SHP77 (cell line): ENCODE data around the gene GNL2.

Experiments used
- DNase-seq, 2 experiments: peaks; one replicate each; lab custom pipeline; 2025; lab: John Stamatoyannopoulos, UW

GNL2 gene

DNA sequence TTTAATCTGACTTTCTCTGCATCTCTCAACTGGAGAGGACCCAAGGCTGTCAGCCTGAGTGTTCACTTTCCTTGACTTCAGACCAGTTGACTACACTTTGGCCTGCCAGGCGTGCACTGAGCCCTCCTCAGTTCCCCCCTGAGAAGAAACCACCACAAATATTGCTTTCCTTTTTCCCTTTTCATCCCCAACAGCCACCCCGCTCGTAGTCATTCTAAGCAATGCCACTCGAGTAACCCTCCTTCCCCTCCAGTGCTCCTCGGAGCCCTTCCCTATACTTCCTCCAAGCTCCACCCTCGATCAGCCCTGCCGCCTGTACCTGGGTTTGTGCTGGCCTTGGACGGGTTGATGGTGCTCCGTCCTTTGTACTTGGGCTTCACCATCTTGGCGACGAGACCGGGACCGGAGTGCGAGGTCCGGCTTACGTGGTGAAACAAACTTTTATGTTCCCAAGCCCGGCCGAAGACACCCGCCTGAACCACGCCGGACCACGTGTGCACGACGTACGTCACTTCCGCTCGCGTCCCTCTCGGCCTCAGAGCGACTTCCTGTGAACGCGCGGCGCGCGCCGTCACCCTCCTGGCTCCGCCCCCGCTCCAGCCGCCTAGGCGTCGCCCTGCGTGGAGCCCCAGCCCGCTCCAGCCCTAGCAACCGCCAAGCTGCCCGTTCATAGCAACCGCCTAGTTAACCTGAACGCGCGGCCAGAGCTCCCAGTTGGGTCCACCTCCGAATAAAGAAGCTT, at the start of gene GNL2:
TSS of gene GNL2 (minus strand) at position 498 of the 742 bp plus-strand sequence. CDS start at position 383, 115 bp downstream.
- peak; percentile 94 to 95 for DNase-seq

DNA sequence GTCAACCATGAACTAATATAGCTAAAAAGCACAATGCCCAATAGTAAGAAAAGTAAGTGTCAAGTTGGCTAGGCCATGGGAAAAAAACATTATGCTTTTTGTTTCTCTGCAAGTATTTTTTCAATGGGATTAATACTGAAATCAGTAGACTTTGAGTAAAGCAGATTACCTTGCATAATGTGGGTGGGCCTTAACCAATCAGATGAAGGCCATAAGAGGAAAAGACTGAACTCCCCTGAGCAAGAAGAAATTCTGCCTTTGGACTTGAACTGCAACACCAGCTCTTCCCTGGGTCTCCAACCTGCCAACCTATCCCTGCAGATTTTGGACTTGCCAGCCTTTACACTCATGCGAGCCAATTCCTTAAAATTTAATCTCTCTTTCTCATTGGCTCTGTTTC, 45.3 kb upstream of the GNL2 start:
- DNase-seq, result no peak

DNA sequence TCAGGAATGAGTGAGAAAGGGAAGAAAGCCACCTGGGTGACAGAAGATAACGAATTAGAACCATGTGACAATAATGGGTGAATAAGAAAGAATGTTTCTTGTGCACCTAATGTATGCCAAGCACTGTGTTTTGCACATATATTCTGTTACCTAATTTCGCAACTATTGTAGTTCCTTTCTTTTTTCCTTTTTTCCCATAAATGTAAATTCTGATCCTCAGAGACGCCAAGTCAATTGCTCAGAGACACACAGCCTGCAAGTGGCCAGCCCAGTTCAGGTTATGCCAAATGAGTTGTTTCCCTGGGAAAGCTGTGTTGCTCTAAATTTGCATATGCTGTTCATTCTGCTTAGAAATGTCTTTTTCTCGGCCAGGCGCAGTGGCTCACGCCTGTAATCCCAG, 40.7 kb upstream of the GNL2 start:
- no peak for DNase-seq

- DNase-seq, result no peak
These were observed 39.5 kb upstream of the GNL2 start for GRCh38 chr1:37634992-37635902.

- DNase-seq, result no peak
These were observed 38.7 kb upstream of the GNL2 start, which contains the start of gene RSPO1 for GRCh38 chr1:37634244-37634991. TSS of gene RSPO1 (minus strand) at chr1:37634892. CDS start at chr1:37629661, 5,231 bp downstream.

- DNase-seq, result no peak
These were observed 38.2 kb upstream of the GNL2 start for GRCh38 chr1:37633938-37634243.

DNA sequence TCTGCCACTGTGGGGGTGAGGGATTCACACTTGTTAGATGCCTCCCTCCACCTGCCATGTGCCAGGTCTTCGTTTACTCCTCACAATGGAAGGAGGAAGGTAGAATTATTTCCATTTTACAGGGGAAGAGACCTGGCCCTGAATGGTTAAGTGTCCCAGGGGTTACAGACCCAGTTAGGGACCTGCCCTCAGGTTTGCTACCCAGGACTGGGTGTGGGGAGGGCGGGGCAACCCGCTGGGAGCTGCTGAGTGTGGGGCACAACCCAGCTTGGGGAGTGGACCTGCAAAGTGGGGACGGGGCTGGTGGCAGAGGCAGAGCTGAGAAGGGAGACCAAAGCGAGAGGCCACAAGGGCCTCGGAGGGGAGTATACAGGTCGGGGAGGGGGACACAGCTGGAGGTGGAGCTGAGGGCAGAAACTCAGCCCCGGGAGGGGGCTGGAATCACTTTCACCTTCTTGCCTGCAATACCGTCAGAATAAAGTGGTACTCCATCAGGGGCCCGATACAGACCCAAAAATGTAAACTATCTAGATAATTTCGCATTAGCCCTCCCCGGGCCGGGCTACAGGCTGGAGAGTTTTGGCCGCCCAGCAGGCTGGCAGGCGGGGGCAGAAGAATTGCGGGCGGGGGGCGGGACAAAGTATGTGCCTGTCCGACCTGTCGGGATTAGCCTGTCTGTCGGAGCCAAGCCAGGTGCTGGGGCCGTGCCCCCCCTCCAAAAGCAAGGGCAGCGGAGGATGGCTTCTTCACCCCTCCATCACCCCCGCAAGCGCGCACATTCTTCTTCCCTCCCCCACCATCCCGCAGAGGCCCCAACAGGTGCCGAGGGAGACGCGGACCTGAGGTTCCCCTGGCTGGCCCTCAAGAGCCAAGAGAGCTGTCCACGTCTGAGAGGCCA, 37.6 kb upstream of the GNL2 start:
- no peak for DNase-seq

- DNase-seq, result no peak
These were observed 35.3 kb upstream of the GNL2 start for GRCh38 chr1:37631036-37631435.

DNA sequence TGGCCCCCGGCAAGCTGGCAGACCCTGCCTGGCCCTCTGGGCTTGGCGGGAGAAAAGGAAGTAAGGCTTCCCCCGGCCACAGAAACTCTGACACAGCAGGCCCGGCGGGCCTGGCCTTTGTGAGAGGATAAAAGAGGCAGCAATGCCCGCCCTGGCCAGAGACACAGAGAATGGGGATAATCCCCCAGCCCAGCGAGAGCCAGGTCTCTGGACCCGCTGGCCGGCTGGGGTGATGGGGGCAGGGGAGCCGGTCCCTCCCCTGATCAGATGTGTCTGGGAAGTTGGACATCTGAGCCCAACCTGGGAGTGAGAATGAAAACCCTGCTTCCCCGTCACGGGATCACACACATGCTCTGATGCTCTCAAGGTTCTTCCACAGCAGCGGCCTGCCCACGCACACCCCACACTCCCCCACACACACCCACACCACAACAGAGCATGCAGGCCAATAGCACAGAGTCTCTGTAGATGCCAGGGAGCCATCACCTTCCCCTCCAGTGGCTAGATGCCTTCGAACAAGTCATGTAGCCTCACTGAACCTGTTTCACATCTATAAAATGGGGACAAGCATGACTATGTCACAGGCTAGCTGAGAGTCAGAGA, 34.8 kb upstream of the GNL2 start:
- DNase-seq, result no peak

DNA sequence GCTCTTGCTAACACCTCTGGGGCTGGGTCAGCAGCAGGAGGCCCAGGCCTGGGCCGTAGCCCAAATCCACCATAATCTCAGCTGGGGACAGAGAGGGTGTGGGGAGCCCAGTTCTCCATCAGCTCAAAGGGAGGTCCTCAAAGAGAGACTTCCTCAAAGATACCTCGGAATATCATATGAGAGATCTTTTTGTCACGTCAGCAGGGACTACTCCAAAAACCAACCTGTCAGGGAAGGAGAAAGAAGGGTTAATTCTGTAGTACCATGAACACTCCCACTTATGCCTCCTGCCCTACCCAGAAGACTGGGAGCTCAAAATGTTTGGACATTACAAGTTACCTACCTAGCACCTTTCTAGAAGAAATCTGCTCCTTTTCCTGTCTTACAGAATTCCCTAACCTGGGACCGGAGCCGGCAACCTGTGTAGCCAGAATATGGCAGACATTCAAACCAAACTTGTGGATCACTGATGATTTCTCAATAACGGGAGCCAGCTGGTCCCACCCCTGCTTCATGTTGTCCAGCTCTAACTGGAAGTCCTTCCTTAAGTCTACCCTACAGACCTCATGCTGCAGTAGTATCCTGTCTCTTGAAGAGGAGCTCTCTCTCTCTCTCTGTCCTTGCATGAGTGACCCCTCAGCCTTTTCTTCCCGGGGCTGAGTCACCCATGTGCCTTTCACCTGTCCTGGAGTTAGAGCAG, 34.1 kb upstream of the GNL2 start:
- no peak for DNase-seq

- DNase-seq, result no peak
These were observed 33.3 kb upstream of the GNL2 start for GRCh38 chr1:37629008-37629407.

- DNase-seq, result no peak
These were observed 32.4 kb upstream of the GNL2 start for GRCh38 chr1:37628026-37628556.

DNA sequence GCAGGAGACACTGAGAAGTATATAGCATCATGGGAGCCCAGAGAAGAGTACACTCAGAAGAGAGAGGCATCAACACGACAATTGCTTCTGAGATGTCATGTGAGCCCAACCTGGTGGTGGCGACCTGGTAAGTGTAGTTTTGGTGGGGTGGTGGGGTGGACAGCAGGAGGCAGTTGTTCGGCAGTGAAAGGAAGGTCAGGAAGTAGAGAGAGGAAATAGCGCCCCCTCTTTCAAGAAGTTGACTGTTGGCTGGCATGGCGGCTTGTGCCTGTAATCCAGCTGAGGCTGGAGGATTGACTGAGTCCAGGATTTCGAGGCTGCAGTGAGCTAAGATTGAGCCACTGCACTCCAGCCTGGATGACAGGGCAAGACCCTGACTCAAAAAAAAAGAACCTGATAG, 26.4 kb upstream of the GNL2 start:
- no peak for DNase-seq

DNA sequence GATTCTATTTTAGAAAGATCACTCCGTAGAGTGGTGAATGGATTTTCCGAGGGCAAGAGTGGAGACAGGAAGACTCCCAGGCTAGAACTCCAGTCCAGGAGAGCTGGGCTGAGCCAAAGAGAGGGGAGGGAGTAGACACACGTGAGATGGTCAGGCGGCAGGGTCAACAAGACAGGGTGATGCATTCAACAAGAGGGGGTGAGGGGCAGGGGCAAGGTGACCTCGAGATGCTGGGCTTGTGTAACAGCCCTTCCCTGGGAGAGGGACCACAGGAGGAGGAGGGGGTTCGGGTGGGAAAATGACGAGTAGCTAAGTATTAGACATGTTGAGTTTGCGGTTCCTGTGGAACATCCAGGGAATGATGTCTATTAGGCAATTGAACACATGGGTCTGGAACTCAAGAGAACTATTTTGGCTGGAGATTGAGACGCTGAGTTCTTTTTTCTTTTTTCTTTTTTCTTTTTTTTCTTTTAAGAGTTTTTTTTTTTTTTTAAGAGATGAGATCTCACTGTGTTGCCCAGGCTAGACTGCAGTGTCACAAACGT, 25.7 kb upstream of the GNL2 start:
- no peak for DNase-seq

DNA sequence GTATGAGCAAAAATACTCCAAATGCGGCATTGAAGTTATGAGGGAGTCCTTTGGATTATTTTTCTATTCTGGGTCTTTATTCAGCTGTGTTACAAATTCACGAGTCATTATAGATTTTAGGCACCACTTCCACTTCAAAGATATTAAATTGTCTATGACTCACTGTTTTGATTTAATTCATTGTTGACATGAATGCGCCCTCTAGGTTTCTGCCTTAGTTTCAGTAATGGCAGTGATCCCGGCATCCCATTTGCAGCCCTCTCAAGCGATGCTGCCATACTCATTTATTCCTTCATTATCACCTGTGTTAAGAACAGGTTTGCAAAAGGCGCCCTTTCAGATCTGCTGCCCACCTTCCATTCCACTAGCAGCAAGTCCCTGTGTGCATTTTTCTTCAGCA, 25.0 kb upstream of the GNL2 start:
- DNase-seq, result no peak

DNA sequence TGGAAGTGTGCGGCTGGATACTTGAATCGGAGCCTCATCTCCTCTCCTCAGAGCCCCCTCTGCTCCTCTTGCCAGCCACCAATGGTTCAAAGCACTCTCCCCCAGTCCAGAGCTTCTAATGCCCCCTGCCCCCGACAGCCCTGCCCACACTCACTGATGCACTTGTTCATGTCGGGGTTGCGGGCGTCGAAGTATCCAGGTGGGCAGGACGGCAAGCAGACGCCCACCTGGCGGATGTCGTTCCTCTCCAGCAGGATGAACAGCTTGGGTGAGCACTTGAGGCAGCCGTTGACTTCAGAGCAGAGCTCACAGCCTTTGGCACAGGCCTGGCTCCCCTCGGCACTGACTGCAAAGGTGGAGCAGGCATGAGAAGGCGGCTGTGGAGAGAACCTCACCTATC, 20.6 kb upstream of the GNL2 start:
- DNase-seq, result no peak

DNA sequence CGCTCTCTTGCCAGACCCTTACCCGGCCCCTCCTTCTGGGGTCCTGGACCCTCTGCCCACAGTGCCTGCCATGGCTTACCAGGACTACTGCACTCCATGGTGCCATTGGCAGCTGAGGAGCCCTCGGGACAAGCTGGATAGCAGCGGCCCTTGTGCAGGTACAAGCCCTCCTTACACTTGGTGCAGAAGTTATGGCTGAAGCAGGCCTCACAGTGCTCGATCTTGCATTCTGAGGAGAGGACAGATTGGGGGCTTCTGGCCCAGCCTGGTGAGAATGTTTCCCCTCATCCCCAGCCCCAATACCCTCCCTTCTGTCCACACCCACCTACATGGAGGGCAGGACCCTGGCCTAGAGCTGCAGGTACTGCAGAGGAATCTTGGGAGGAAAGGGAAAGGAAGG, 18.4 kb upstream of the GNL2 start:
- no peak for DNase-seq

- DNase-seq, result no peak
These were observed 16.4 kb upstream of the GNL2 start for GRCh38 chr1:37612186-37612585.

DNA sequence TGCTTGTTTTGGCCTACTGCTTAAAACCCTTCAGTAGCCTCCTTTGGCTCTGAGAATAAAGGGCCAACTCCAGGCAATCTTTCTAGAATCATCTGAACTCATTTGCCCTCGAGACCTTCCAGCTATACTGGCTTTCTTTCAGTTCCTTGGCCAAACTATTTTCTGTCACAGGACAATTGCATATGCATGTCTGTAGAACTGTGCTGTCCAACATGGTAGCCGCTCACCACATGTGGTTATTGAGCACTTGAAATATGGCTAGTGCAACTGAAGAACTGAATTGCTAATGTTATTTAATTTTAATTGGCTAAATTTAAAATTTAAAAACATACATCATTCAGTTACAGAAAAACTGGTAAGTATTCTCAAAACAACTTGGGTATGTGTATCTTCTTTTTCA, 14.3 kb upstream of the GNL2 start:
- no peak for DNase-seq

- no peak for DNase-seq
These were observed 13.3 kb upstream of the GNL2 start for GRCh38 chr1:37609002-37609401.
